ENCODE data around the gene PCCA.

Gene PCCA

GRCh38 chr13:100506600-100507422 lies 417.9 kb downstream of the PCCA start:
- DNase-seq (ENCODE audit: low read depth in 2 of 2) = no peak

GRCh38 chr13:100508455-100508854 lies 419.6 kb downstream of the PCCA start:
- no peak for DNase-seq (ENCODE audit: low read depth in 2 of 2)

- no peak for DNase-seq (ENCODE audit: low read depth in 2 of 2)
These were observed 420.1 kb downstream of the PCCA start for GRCh38 chr13:100508996-100509395.

- DNase-seq (ENCODE audit: low read depth in 2 of 2) = no peak
These were observed 421.5 kb downstream of the PCCA start for GRCh38 chr13:100510208-100510957.

- no peak for DNase-seq (ENCODE audit: low read depth in 2 of 2)
These were observed 422.6 kb downstream of the PCCA start for GRCh38 chr13:100511466-100511865.

- no peak for DNase-seq (ENCODE audit: low read depth in 2 of 2)
These were observed 423.5 kb downstream of the PCCA start for GRCh38 chr13:100512422-100512821.

GRCh38 chr13:100513171-100513570 lies 424.3 kb downstream of the PCCA start:
- no peak for DNase-seq (ENCODE audit: low read depth in 2 of 2)

- no peak for DNase-seq (ENCODE audit: low read depth in 2 of 2)
These were observed 425.2 kb downstream of the PCCA start for GRCh38 chr13:100513987-100514670.

GRCh38 chr13:100514788-100515409 lies 426.0 kb downstream of the PCCA start:
- peak; percentile 31 to 54 for DNase-seq (ENCODE audit: low read depth in 2 of 2)

- no peak for DNase-seq (ENCODE audit: low read depth in 2 of 2)
These were observed 426.5 kb downstream of the PCCA start for GRCh38 chr13:100515410-100515800.

GRCh38 chr13:100517135-100517534 lies 428.2 kb downstream of the PCCA start:
- DNase-seq (ENCODE audit: low read depth in 2 of 2) = no peak

GRCh38 chr13:100517728-100518127 lies 428.8 kb downstream of the PCCA start:
- DNase-seq (ENCODE audit: low read depth in 2 of 2) = no peak

GRCh38 chr13:100518394-100519062 lies 429.6 kb downstream of the PCCA start:
- no peak for DNase-seq (ENCODE audit: low read depth in 2 of 2)

- no peak for DNase-seq (ENCODE audit: low read depth in 2 of 2)
These were observed 430.7 kb downstream of the PCCA start for GRCh38 chr13:100519626-100520025.

- no peak for DNase-seq (ENCODE audit: low read depth in 2 of 2)
These were observed 432.3 kb downstream of the PCCA start for GRCh38 chr13:100520936-100521850.

- no peak for DNase-seq (ENCODE audit: low read depth in 2 of 2)
These were observed 433.1 kb downstream of the PCCA start for GRCh38 chr13:100521851-100522617.

GRCh38 chr13:100522618-100523309 lies 433.9 kb downstream of the PCCA start:
- no peak for DNase-seq (ENCODE audit: low read depth in 2 of 2)

GRCh38 chr13:100523411-100523810 lies 434.5 kb downstream of the PCCA start:
- DNase-seq (ENCODE audit: low read depth in 2 of 2) = no peak

GRCh38 chr13:100523981-100524386 lies 435.1 kb downstream of the PCCA start:
- no peak for DNase-seq (ENCODE audit: low read depth in 2 of 2)
